Natural killer cell (primary cell): Measurements from ENCODE around the gene FAAP100. TPM values are rescaled to one million over a fixed set of nuclear protein-coding genes. Genes with fewer than 3 reads are reported as not detected.

Experiments
- ATAC-seq, 3 donors: fragments of 150-1000 bp in 2 of 3; fragments of 200-7000 bp in 1 of 3; cut with Tn5 transposase; 1 replicate in 1 of 3; 2 replicates in 2 of 3; pipeline ENCODE4 v1.10.0; 2021; ENCODE audit warnings: mild to moderate bottlenecking in 2 of 3, moderate library complexity in 2 of 3
- DNase-seq, 2 donors: peaks; one replicate each; pipeline versions ENCODE4 v3.0.0 to v3.0.0-alpha.2; 2013 to 2021; ENCODE audit warnings: mixed read lengths in 1 of 2
- H3K27ac ChIP-seq: one replicate; pipeline ENCODE4 v1.5.1; 2013; ENCODE audit warnings: mild to moderate bottlenecking, low read length
- H3K27me3 ChIP-seq: one replicate; pipeline ENCODE4 v1.6.1; 2013; ENCODE audit warnings: low read length; ENCODE audit not compliant: control insufficient read depth, insufficient read depth
- H3K36me3 ChIP-seq: one replicate; pipeline ENCODE4 v1.6.1; 2013; ENCODE audit warnings: low read length; ENCODE audit not compliant: control insufficient read depth, insufficient read depth
- H3K4me1 ChIP-seq: one replicate; pipeline ENCODE4 v1.6.1; 2013; ENCODE audit warnings: low read length; ENCODE audit not compliant: control insufficient read depth, insufficient read depth
- H3K4me3 ChIP-seq: one replicate; pipeline ENCODE4 v1.5.1; 2013; ENCODE audit warnings: low read length
- H3K9me3 ChIP-seq: one replicate; pipeline ENCODE4 v1.6.1; 2013; ENCODE audit warnings: low read length; ENCODE audit not compliant: control insufficient read depth, insufficient read depth
- H3K27ac Mint-ChIP-seq, 2 donors: one replicate each; pipeline ENCODE4 v1.8.0; 2022; ENCODE audit warnings: mild to moderate bottlenecking in 2 of 2, mixed read lengths in 2 of 2, moderate library complexity in 1 of 2
- H3K27me3 Mint-ChIP-seq, 2 donors: one replicate each; pipeline ENCODE4 v1.8.0; 2022; ENCODE audit warnings: low read depth in 2 of 2, mixed read lengths in 2 of 2
- H3K36me3 Mint-ChIP-seq: one replicate; pipeline ENCODE4 v1.8.0; 2022; ENCODE audit warnings: mixed read lengths
- H3K4me1 Mint-ChIP-seq, 2 donors: one replicate each; pipeline ENCODE4 v1.8.0; 2022; ENCODE audit warnings: mixed read lengths in 2 of 2
- H3K4me3 Mint-ChIP-seq: one replicate; pipeline ENCODE4 v1.8.0; 2022; ENCODE audit warnings: mild to moderate bottlenecking, moderate library complexity, mixed read lengths
- H3K9me3 Mint-ChIP-seq, 2 donors: one replicate each; pipeline ENCODE4 v1.8.0; 2022; ENCODE audit warnings: mixed read lengths in 2 of 2
- WGBS: methylation state at CpG from one replicate; pipeline ENCODE4 v1.1.7; 2013; ENCODE audit warnings: missing lambda C conversion rate; ENCODE audit not compliant: insufficient coverage; 5-methylcytosine and 5-hydroxymethylcytosine counted together
- intact Hi-C: fragments of 100-400 bp; cut with micrococcal nuclease; formaldehyde crosslinking; loops from one replicate; pipeline ENCODE4 v1.14.2; 2022
- total RNA-seq, 4 donors: library from RNA; stranded (reverse); fragments of 120-200 nt in 1 of 4; gene quantifications; one replicate each; pipeline versions ENCODE4 v1.2.3 to v1.2.4, GENCODE V29; 2013 to 2022
- TF ChIP-seq, protein P1 (sequence below): fragments of 200-600 bp; IDR thresholded peaks from one replicate; pipeline ENCODE4 v1.8.0; 2022; ENCODE audit warnings: antibody characterized with exemption

The FAAP100 gene
- total RNA-seq, 3 donors from 2014 or later (not counting 1 experiment from before 2014, with no cell fraction given), result 31.8 to 34.5 (median 33.1) TPM

DNA sequence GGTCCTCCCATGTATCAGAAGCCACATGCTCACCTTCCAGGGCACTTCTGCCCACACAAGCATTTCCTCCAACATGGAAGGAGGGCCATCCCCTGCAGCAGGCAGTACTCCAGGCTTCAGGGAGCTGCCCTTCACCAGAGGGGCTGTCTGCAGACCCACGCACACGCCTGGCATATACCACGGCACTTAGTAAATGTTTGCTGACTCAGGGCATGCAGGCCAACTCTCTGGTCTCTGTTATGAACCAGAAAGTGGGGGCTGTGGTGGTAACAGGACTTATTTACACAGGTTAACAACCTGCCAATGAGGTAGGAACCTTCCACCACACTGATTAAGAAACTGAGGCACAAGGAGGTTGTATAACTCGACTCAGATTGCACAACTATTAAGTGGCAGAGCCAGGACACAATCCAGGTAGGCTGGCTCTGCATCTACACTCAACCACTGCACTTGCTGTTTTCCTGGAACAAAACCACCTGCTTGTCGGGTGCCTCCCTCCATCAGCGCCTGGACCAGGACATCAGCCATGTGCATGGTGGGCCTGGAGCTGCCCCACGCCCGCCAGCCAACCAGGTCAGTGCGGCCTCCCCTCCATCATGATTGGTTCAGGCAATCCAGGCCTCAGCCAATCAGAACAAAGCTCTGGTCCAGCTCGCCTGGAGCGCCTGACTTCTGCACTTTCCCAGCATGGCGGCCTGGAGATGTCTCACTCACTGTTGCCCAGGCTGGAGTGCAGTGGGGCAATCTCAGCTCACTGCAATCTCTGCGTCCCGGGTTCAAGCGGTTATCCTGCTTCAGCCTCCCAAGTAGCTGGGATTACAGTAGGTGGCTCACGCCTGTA, 58.7 kb downstream of the FAAP100 start:
- Mint-ChIP-seq H3K4me3 (no peak overlapping the region), H3K4me1 (peaks cover 0 to 5% of the 10 kb centered on the region in 2 donors), H3K9me3 (no peaks in the 10 kb centered on the region), H3K27me3 (peaks cover 0 to 9% of the 10 kb centered on the region in 2 donors), H3K36me3 (no peaks in the 10 kb centered on the region), H3K27ac (no peak overlapping the region)
- intact Hi-C loops, result no loop called here
- no peaks in the 10 kb centered on the region for H3K9me3 ChIP-seq
- DNase-seq (no peak), ATAC-seq (no peak)
- no peak overlapping the region for H3K27ac ChIP-seq
- 92% methylated on average over 16 of the region's 16 CpGs for WGBS
- peaks cover 6% of the 10 kb centered on the region for H3K4me1 ChIP-seq
- H3K27me3 ChIP-seq, result peaks cover 2% of the 10 kb centered on the region
- TF ChIP-seq, protein P1, sequence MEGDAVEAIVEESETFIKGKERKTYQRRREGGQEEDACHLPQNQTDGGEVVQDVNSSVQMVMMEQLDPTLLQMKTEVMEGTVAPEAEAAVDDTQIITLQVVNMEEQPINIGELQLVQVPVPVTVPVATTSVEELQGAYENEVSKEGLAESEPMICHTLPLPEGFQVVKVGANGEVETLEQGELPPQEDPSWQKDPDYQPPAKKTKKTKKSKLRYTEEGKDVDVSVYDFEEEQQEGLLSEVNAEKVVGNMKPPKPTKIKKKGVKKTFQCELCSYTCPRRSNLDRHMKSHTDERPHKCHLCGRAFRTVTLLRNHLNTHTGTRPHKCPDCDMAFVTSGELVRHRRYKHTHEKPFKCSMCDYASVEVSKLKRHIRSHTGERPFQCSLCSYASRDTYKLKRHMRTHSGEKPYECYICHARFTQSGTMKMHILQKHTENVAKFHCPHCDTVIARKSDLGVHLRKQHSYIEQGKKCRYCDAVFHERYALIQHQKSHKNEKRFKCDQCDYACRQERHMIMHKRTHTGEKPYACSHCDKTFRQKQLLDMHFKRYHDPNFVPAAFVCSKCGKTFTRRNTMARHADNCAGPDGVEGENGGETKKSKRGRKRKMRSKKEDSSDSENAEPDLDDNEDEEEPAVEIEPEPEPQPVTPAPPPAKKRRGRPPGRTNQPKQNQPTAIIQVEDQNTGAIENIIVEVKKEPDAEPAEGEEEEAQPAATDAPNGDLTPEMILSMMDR, result no peak
- no peak overlapping the region for H3K4me3 ChIP-seq
- no peaks in the 10 kb centered on the region for H3K36me3 ChIP-seq

DNA sequence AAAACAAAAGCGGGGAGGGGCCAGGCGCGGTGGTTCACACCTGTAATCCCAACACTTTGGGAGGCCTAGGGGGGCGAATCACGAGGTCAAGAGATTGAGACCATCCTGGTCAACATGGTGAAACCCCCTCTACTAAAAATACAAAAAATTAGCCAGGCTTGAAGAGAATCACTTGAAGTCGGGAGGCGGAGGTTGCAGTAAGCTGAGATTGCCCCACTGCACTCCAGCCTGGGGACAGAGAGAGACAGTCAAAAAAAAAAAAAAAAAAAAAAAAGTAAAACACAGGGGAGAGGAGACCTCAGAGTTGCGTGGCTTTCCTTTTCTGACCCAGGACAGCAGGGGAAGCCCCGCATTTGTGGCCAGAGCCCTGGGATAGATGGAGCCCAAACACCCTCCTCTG, 59.4 kb downstream of the FAAP100 start:
- no peak overlapping the region for H3K27ac ChIP-seq
- Mint-ChIP-seq H3K9me3 (no peaks in the 10 kb centered on the region), H3K27me3 (peaks cover 0 to 9% of the 10 kb centered on the region in 2 donors), H3K27ac (no peak overlapping the region), H3K4me3 (no peak overlapping the region), H3K4me1 (peaks cover 0 to 5% of the 10 kb centered on the region in 2 donors), H3K36me3 (no peaks in the 10 kb centered on the region)
- no peak for DNase-seq
- 78% methylated on average over 9 of the region's 9 CpGs for WGBS
- no peaks in the 10 kb centered on the region for H3K9me3 ChIP-seq
- H3K4me3 ChIP-seq, result no peak overlapping the region
- intact Hi-C loops, result no loop called here
- peaks cover 9% of the 10 kb centered on the region for H3K4me1 ChIP-seq
- H3K27me3 ChIP-seq, result peaks cover 2% of the 10 kb centered on the region
- no peak for ATAC-seq
- TF ChIP-seq, protein P1, result no peak
- H3K36me3 ChIP-seq, result no peaks in the 10 kb centered on the region

DNA sequence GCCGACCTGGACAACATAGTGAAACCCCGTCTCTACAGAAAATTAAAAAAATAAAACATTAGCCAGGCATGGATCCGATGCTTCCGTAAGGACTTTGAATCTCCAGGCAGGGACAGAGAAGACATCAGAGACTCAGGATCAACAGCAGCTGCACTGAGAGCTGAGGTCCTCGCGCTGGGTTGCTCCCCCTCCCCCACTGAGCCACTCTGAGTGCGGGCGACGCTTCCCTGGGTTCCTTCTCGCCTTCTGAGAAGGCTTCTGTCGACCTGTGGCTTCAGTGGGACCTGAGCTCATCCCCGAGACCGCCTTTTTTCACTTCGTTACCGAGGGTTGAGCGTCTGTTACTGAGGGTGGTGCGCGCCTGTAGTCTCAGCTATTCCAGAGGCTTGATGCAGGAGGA, 60.0 kb downstream of the FAAP100 start:
- WGBS, result 83% methylated on average over 18 of the region's 18 CpGs
- H3K4me3 Mint-ChIP-seq, result no peak overlapping the region
- Histone ChIP-seq H3K27ac (no peak overlapping the region), H3K4me3 (no peak overlapping the region), H3K36me3 (no peaks in the 10 kb centered on the region), H3K27me3 (peaks cover 4% of the 10 kb centered on the region), H3K4me1 (peaks cover 14% of the 10 kb centered on the region), H3K9me3 (no peaks in the 10 kb centered on the region)
- no peak for DNase-seq
- no peaks in the 10 kb centered on the region for H3K9me3 Mint-ChIP-seq
- no peak overlapping the region for H3K27ac Mint-ChIP-seq
- H3K27me3 Mint-ChIP-seq, result peaks cover 0 to 9% of the 10 kb centered on the region in 2 donors
- H3K4me1 Mint-ChIP-seq, result peaks cover 0 to 5% of the 10 kb centered on the region in 2 donors
- TF ChIP-seq, protein P1, result no peak
- no peaks in the 10 kb centered on the region for H3K36me3 Mint-ChIP-seq
- intact Hi-C loops, result no loop called here
- no peak for ATAC-seq
